Gastrocnemius medialis (tissue), 4 donors: ENCODE measurements around the gene LILRB4. TPM values are rescaled to one million over a fixed set of nuclear protein-coding genes. Genes with fewer than 3 reads are reported as not detected.
"Not testable (repeated sequence)": the region's sequence is repeated elsewhere in the genome, so short reads cannot be mapped to it uniquely, and the experiment has no call there.

ENCODE experiments used
- ATAC-seq, 2 donors: fragments of 150-250 bp; one replicate each; pipeline ENCODE4 v1.9.1; 2016
- DNase-seq, 2 donors: peaks; one replicate each; pipeline ENCODE4 v3.0.0-alpha.2; 2019
- H3K27ac ChIP-seq, 4 donors: fragments of 200-600 bp; sonication (generic); 1 replicate in 1 of 4; 2 replicates in 3 of 4; pipeline ENCODE4 v1.5.1; 2016 to 2018; ENCODE audit warnings: mild to moderate bottlenecking in 2 of 4, moderate library complexity in 1 of 4
- H3K27me3 ChIP-seq, 3 donors: fragments of 200-600 bp; sonication (generic) in 2 of 3; 1 replicate in 1 of 3; 2 replicates in 2 of 3; pipeline versions ENCODE4 v1.5.1 to v1.6.0; 2016 to 2019; ENCODE audit warnings: mild to moderate bottlenecking in 1 of 3, moderate library complexity in 1 of 3
- H3K36me3 ChIP-seq, 2 donors: fragments of 200-600 bp; sonication (generic) in 1 of 2; one replicate each; pipeline ENCODE4 v1.5.1; 2017 to 2018
- H3K4me1 ChIP-seq, 2 donors: fragments of 200-600 bp; sonication (generic) in 1 of 2; one replicate each; pipeline ENCODE4 v1.5.1; 2016 to 2017; ENCODE audit warnings: mild to moderate bottlenecking in 2 of 2
- H3K4me3 ChIP-seq, 4 donors: fragments of 200-600 bp; sonication (generic) in 3 of 4; 1 replicate in 1 of 4; 2 replicates in 3 of 4; pipeline ENCODE4 v1.5.1; 2016 to 2019; ENCODE audit warnings: mild to moderate bottlenecking in 2 of 4
- H3K9me3 ChIP-seq, 3 donors: fragments of 200-600 bp; sonication (generic) in 2 of 3; 1 replicate in 1 of 3; 2 replicates in 2 of 3; pipeline ENCODE4 v1.5.1; 2016 to 2019
- POLR2A ChIP-seq, 2 donors: fragments of 450-650 bp; IDR thresholded peaks; one replicate each; pipeline ENCODE4 v1.6.1; 2017; ENCODE audit warnings: antibody characterized with exemption in 2 of 2, mild to moderate bottlenecking in 2 of 2, moderate library complexity in 2 of 2
- in situ Hi-C, 4 donors: fragments of 200-750 bp; cut with MboI; loops; one replicate each; pipeline versions ENCODE4 v1.15.0 to v1.8.0; 2017; ENCODE audit warnings: low sequenced_read_pairs in 4 of 4
- intact Hi-C: fragments of 100-400 bp; cut with DNase I; formaldehyde crosslinking; loops from one replicate; pipeline ENCODE4 v1.15.1; 2023; ENCODE audit warnings: low total_unique reads
- total RNA-seq, 4 donors: library from RNA; depleted of rRNA; stranded (reverse); fragments of >200 nt; gene quantifications; one replicate each; pipeline versions ENCODE4 v1.1.0 to v1.2.3, GENCODE V29; 2016
- TF ChIP-seq, protein P1 (sequence below), 5 experiments: fragments of 450-650 bp in 3 of 5; fragments of 200-600 bp in 2 of 5; sonication (generic) in 2 of 5; IDR thresholded peaks in 4 of 5; conservative IDR thresholded peaks in 1 of 5; 1 replicate in 4 of 5; 2 replicates in 1 of 5; pipeline ENCODE4 v1.5.1; 2016 to 2019; ENCODE audit warnings: antibody characterized with exemption in 5 of 5, mild to moderate bottlenecking in 3 of 5, moderate library complexity in 3 of 5

LILRB4 gene
- total RNA-seq, 4 donors from 2014 or later = 0.24 to 4.0 (median 1.0) TPM

- no peaks in the 10 kb centered on the region for H3K27me3 ChIP-seq
- no peaks in the 10 kb centered on the region for H3K4me1 ChIP-seq
- no peaks in the 10 kb centered on the region for H3K36me3 ChIP-seq
- TF ChIP-seq POLR2A (IDR thresholded peaks at IDR 0.05) = no peak
- TF ChIP-seq, protein P1, sequence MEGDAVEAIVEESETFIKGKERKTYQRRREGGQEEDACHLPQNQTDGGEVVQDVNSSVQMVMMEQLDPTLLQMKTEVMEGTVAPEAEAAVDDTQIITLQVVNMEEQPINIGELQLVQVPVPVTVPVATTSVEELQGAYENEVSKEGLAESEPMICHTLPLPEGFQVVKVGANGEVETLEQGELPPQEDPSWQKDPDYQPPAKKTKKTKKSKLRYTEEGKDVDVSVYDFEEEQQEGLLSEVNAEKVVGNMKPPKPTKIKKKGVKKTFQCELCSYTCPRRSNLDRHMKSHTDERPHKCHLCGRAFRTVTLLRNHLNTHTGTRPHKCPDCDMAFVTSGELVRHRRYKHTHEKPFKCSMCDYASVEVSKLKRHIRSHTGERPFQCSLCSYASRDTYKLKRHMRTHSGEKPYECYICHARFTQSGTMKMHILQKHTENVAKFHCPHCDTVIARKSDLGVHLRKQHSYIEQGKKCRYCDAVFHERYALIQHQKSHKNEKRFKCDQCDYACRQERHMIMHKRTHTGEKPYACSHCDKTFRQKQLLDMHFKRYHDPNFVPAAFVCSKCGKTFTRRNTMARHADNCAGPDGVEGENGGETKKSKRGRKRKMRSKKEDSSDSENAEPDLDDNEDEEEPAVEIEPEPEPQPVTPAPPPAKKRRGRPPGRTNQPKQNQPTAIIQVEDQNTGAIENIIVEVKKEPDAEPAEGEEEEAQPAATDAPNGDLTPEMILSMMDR (IDR thresholded peaks at IDR 0.05 in 4 of 5, conservative IDR thresholded peaks at IDR 0.05 in 1 of 5) = no peak
- H3K27ac ChIP-seq = no peak overlapping the region
- intact Hi-C loops (no loop called here), in situ Hi-C loops (loop anchor here in 1 of 4 donors (25.0 kb wide), 1 partner anchor 318 kb away; the partner anchor contains the start of gene LILRA5)
- DNase-seq (no peak), ATAC-seq (no peak)
- H3K9me3 ChIP-seq = no peaks in the 10 kb centered on the region
- no peak overlapping the region for H3K4me3 ChIP-seq
Observed at GRCh38 chr19:54630782-54631181, 32.0 kb upstream of the LILRB4 start.

DNA sequence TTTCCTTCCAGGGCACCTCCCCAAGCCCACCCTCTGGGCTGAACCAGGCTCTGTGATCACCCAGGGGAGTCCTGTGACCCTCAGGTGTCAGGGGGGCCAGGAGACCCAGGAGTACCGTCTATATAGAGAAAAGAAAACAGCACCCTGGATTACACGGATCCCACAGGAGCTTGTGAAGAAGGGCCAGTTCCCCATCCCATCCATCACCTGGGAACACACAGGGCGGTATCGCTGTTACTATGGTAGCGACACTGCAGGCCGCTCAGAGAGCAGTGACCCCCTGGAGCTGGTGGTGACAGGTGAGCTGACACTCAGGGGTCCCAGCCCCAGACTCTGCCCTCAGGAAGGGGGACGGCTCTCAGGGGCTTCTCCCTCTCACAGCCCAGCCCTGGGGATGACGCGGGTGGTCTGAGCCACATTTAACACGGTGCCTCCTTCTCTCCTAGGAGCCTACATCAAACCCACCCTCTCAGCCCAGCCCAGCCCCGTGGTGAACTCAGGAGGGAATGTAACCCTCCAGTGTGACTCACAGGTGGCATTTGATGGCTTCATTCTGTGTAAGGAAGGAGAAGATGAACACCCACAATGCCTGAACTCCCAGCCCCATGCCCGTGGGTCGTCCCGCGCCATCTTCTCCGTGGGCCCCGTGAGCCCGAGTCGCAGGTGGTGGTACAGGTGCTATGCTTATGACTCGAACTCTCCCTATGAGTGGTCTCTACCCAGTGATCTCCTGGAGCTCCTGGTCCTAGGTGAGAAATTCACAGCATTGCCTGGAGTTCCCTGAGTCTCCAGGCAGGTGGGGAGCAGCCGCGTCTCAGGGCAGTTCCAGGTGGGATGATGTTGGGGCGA is 31.1 kb upstream of the LILRB4 start:
- DNase-seq, ATAC-seq, intact Hi-C loops, H3K9me3 ChIP-seq, H3K4me3 ChIP-seq, H3K27me3 ChIP-seq, H3K4me1 ChIP-seq, H3K36me3 ChIP-seq, H3K27ac ChIP-seq: not testable (repeated sequence)
- in situ Hi-C loops = loop anchor here in 1 of 4 donors (25.0 kb wide), 1 partner anchor 319 kb away; the partner anchor contains the start of gene LILRA5

DNA sequence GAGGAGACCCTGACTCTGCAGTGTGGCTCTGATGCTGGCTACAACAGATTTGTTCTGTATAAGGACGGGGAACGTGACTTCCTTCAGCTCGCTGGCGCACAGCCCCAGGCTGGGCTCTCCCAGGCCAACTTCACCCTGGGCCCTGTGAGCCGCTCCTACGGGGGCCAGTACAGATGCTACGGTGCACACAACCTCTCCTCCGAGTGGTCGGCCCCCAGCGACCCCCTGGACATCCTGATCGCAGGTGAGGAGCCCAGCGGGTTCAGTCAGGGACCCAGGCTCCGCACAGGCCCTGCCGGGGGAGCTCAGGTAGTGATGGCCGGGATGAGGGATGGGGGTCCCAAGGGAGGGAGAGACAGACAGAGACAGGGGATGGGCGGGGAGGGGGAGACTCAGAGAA is 30.3 kb upstream of the LILRB4 start:
- H3K27me3 ChIP-seq, H3K4me3 ChIP-seq, H3K9me3 ChIP-seq, H3K27ac ChIP-seq, ATAC-seq, intact Hi-C loops, DNase-seq, H3K4me1 ChIP-seq, H3K36me3 ChIP-seq: not testable (repeated sequence)
- in situ Hi-C loops = loop anchor here in 1 of 4 donors (25.0 kb wide), 1 partner anchor 320 kb away; the partner anchor contains the start of gene LILRA5

DNA sequence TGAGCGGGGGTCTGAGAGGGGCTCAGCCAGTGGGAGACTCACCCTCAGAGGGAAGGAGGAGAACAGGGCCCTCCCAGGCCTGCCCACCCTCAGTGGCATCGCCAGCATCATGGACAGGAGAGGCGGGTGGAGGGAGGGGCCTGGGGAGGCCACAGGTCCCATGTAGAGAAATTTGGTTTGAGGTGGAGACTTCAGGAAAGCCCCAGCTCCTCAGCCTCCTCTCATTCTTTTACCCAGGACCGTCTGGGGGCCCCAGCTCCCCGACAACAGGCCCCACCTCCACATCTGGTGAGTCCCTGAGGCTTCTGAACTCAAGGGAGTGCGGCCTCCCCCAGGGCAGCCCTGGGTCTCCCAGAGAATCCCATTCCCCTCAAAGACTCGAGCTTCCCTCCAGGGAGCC is 29.4 kb upstream of the LILRB4 start:
- intact Hi-C loops (no loop called here), in situ Hi-C loops (loop anchor here in 1 of 4 donors (25.0 kb wide), 1 partner anchor 321 kb away; the partner anchor contains the start of gene LILRA5)
- Histone ChIP-seq H3K27ac (no peak overlapping the region), H3K4me1 (no peaks in the 10 kb centered on the region), H3K9me3 (no peaks in the 10 kb centered on the region), H3K27me3 (no peaks in the 10 kb centered on the region), H3K4me3 (no peak overlapping the region), H3K36me3 (no peaks in the 10 kb centered on the region)
- DNase-seq (no peak), ATAC-seq (no peak)
- TF ChIP-seq POLR2A (IDR thresholded peaks at IDR 0.05) = no peak
- TF ChIP-seq, protein P1 (IDR thresholded peaks at IDR 0.05 in 4 of 5, conservative IDR thresholded peaks at IDR 0.05 in 1 of 5) = no peak

GRCh38 chr19:54636081-54636480 is 26.7 kb upstream of the LILRB4 start:
- H3K4me3 ChIP-seq, H3K9me3 ChIP-seq, H3K4me1 ChIP-seq, H3K27me3 ChIP-seq, intact Hi-C loops, DNase-seq, H3K36me3 ChIP-seq, ATAC-seq, H3K27ac ChIP-seq: not testable (repeated sequence)
- in situ Hi-C loops = loop anchor here in 1 of 4 donors (25.0 kb wide), 1 partner anchor 324 kb away; the partner anchor contains the start of gene LILRA5

DNA sequence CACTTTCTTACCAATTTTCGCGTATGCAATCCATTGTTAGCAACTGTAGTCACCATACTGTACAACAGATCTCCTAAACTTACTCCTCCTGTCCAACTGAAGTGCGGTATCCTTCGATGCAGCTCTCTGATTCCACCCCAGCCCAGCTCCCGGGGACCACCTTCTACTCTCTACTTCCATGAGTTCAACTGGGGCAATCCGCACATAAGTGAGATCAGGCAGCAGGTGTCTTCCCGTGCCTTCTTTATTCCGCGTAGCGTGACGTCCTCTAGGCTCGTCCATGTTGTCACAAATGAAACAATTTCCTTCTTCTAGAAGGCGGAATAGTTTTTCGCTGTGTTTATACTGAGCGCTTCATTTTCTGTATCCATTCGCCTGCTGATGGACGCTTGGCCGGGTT is 24.1 kb upstream of the LILRB4 start:
- TF ChIP-seq POLR2A (IDR thresholded peaks at IDR 0.05) = no peak
- TF ChIP-seq, protein P1 (IDR thresholded peaks at IDR 0.05 in 4 of 5, conservative IDR thresholded peaks at IDR 0.05 in 1 of 5) = no peak
- ATAC-seq (no peak), DNase-seq (no peak)
- in situ Hi-C loops = loop anchor here in 1 of 4 donors (25.0 kb wide), 1 partner anchor 326 kb away; the partner anchor contains the start of gene LILRA5
- intact Hi-C loops = no loop called here
- Histone ChIP-seq H3K27me3 (no peaks in the 10 kb centered on the region), H3K27ac (no peak overlapping the region), H3K9me3 (no peaks in the 10 kb centered on the region), H3K4me3 (no peak overlapping the region), H3K36me3 (no peaks in the 10 kb centered on the region), H3K4me1 (no peaks in the 10 kb centered on the region)

DNA sequence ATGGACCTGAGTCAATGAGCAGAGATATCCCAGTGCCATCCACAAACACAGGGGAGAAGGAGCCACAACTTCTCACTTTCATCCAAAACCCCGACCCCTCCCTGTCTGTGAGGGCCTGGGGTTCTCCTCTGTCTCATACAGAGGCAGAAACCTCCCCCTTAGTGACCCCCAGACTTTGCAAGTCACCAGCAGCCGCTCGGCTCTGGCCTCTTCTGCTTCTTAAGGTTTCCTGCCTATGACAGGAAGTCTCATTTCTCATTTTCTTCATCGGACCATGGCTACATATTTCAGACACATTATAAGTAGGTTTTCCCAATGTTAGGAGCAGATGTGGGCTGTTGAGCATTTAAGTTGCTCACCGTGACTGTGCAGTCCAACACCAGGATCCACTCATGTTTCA is 19.8 kb upstream of the LILRB4 start:
- intact Hi-C loops, ATAC-seq, H3K27ac ChIP-seq, H3K4me3 ChIP-seq, H3K4me1 ChIP-seq, H3K9me3 ChIP-seq, H3K36me3 ChIP-seq, H3K27me3 ChIP-seq, DNase-seq: not testable (repeated sequence)
- in situ Hi-C loops = loop anchor here in 1 of 4 donors (25.0 kb wide), 1 partner anchor 331 kb away; the partner anchor contains the start of gene LILRA5

- in situ Hi-C loops = loop anchor here in 1 of 4 donors (25.0 kb wide), 1 partner anchor 331 kb away; the partner anchor contains the start of gene LILRA5
- H3K4me3 ChIP-seq, H3K4me1 ChIP-seq, H3K36me3 ChIP-seq, H3K27me3 ChIP-seq, H3K27ac ChIP-seq, ATAC-seq, intact Hi-C loops, H3K9me3 ChIP-seq, DNase-seq: not testable (repeated sequence)
Observed at GRCh38 chr19:54643583-54643982, 19.2 kb upstream of the LILRB4 start.
